MM.1S (cell line): ENCODE data around the gene TSPEAR.

Source experiments
- EZH2 ChIP-seq: fragments of 300-600 bp; sonication (generic); optimal IDR thresholded peaks from 2 replicates; pipeline ENCODE3; 2017; ENCODE audit warnings: low read depth, mild to moderate bottlenecking, antibody characterized with exemption, low read length, mixed read lengths
- EZH2phosphoT487 ChIP-seq: fragments of 300-600 bp; sonication (generic); IDR thresholded peaks from 2 replicates; pipeline ENCODE4 v1.6.1; 2018; ENCODE audit warnings: antibody characterized with exemption, low read length
- TF ChIP-seq, protein P1 (sequence below): fragments of 300-600 bp; sonication (generic); IDR thresholded peaks from 2 replicates; pipeline ENCODE4 v1.5.1; 2016; ENCODE audit warnings: antibody characterized with exemption, low read length, mixed read lengths

DNA sequence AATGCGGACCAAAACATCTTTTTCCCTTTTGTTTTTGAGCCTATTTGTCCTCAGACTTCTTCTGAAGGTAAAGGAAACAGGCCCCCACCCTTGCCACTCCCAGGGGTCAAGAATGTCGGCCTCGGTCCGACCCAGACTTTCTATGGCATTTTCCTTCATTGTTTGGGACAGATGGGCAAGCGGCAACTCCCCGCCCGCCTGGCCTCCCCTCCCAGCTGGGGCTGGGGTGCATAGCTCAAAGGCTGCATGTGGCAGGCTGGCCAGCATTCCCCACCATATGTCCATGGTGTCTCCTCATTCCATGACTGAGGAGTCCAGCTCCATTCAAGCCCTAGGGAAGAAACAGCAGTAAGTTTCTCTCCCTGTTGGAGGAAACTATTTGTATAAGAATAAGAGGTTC, 29.4 kb upstream of the TSPEAR start:
- TF ChIP-seq, protein P1, sequence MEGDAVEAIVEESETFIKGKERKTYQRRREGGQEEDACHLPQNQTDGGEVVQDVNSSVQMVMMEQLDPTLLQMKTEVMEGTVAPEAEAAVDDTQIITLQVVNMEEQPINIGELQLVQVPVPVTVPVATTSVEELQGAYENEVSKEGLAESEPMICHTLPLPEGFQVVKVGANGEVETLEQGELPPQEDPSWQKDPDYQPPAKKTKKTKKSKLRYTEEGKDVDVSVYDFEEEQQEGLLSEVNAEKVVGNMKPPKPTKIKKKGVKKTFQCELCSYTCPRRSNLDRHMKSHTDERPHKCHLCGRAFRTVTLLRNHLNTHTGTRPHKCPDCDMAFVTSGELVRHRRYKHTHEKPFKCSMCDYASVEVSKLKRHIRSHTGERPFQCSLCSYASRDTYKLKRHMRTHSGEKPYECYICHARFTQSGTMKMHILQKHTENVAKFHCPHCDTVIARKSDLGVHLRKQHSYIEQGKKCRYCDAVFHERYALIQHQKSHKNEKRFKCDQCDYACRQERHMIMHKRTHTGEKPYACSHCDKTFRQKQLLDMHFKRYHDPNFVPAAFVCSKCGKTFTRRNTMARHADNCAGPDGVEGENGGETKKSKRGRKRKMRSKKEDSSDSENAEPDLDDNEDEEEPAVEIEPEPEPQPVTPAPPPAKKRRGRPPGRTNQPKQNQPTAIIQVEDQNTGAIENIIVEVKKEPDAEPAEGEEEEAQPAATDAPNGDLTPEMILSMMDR, result no peak
- TF ChIP-seq EZH2phosphoT487, result no peak
- TF ChIP-seq EZH2, result no peak
